ENCODE measurements around the gene MTFMT. TPM values are rescaled to one million over a fixed set of nuclear protein-coding genes. Genes with fewer than 3 reads are reported as not detected.
"Not testable (repeated sequence)": the region's sequence is repeated elsewhere in the genome, so short reads cannot be mapped to it uniquely, and the experiment has no call there.

The MTFMT gene
- polyA plus RNA-seq, 10 donors: 6.2 to 11.6 (median 9.2) TPM

- DNase-seq: no peak
These were observed 11.0 kb upstream of the MTFMT start for GRCh38 chr15:65040461-65040860.

- no peak for DNase-seq
These were observed 9.4 kb upstream of the MTFMT start for GRCh38 chr15:65038836-65039235.

GRCh38 chr15:65038428-65038827, 9.0 kb upstream of the MTFMT start:
- DNase-seq: no peak

- DNase-seq: no peak
These were observed 7.9 kb upstream of the MTFMT start for GRCh38 chr15:65037309-65037708.

GRCh38 chr15:65034719-65035118, 5.3 kb upstream of the MTFMT start:
- DNase-seq: no peak

- peak; percentile 31 to 68 (median 32) for DNase-seq
These were observed 4.3 kb upstream of the MTFMT start for GRCh38 chr15:65033659-65034269.

GRCh38 chr15:65032801-65033537, 3.5 kb upstream of the MTFMT start:
- peak in 1 of 3 donors; percentile 52 for DNase-seq

- no peak for DNase-seq
These were observed 333 bp upstream of the MTFMT start for GRCh38 chr15:65029736-65030208.

GRCh38 chr15:65028338-65028737, 1.1 kb downstream of the MTFMT start:
- no peak for DNase-seq

- no peak for DNase-seq
These were observed 1.8 kb downstream of the MTFMT start for GRCh38 chr15:65027593-65027992.

GRCh38 chr15:65026756-65027155, 2.7 kb downstream of the MTFMT start:
- no peak for DNase-seq

GRCh38 chr15:65021488-65021887, 8.0 kb downstream of the MTFMT start:
- DNase-seq: no peak

- no peak for DNase-seq
These were observed 9.0 kb downstream of the MTFMT start for GRCh38 chr15:65020419-65020818.

GRCh38 chr15:65011198-65011597, 18.2 kb downstream of the MTFMT start:
- DNase-seq: not testable (repeated sequence)

- peak in 1 of 3 donors; percentile 33 for DNase-seq
These were observed 20.5 kb downstream of the MTFMT start for GRCh38 chr15:65008983-65009382.

- no peak for DNase-seq
These were observed 22.6 kb downstream of the MTFMT start for GRCh38 chr15:65006876-65007275.

GRCh38 chr15:65004993-65005392, 24.4 kb downstream of the MTFMT start:
- DNase-seq: no peak

- peak in 1 of 3 donors; percentile 26 for DNase-seq
These were observed 31.6 kb downstream of the MTFMT start for GRCh38 chr15:64997745-64998375.

GRCh38 chr15:64997066-64997465, 32.4 kb downstream of the MTFMT start:
- peak in 1 of 3 donors; percentile 69 for DNase-seq

GRCh38 chr15:64993290-64993689, 36.1 kb downstream of the MTFMT start:
- no peak for DNase-seq

GRCh38 chr15:64991536-64992135, 37.8 kb downstream of the MTFMT start:
- DNase-seq: peak; percentile 67 to 94 (median 81)

GRCh38 chr15:64990168-64990470, 39.3 kb downstream of the MTFMT start:
- no peak for DNase-seq

All from muscle of back (tissue), 11 donors.